Liver (tissue), 9 donors: ENCODE results near the gene TLR4. TPM values are rescaled to one million over a fixed set of nuclear protein-coding genes. Genes with fewer than 3 reads are reported as not detected.

Source experiments
- DNase-seq: peaks from one replicate; pipeline ENCODE4 v3.0.0-alpha.2; 2017; ENCODE audit warnings: low spot score
- H3K27ac ChIP-seq, 2 donors: one replicate each; pipeline ENCODE4 v1.7.0; 2013; ENCODE audit warnings: inconsistent platforms in 2 of 2, low read length in 2 of 2, control low read depth in 1 of 2, low read depth in 1 of 2, mild to moderate bottlenecking in 1 of 2
- H3K27me3 ChIP-seq, 4 donors: one replicate each; pipeline versions ENCODE4 v1.6.1 to v1.7.0; 2013; ENCODE audit warnings: low read length in 3 of 4, inconsistent platforms in 1 of 4, mild to moderate bottlenecking in 1 of 4, moderate library complexity in 1 of 4; ENCODE audit not compliant: control insufficient read depth in 4 of 4, insufficient read depth in 4 of 4
- H3K36me3 ChIP-seq, 4 donors: one replicate each; pipeline versions ENCODE4 v1.6.1 to v1.7.0; 2013; ENCODE audit warnings: low read length in 3 of 4, mild to moderate bottlenecking in 3 of 4, low read depth in 1 of 4, moderate library complexity in 1 of 4; ENCODE audit not compliant: control insufficient read depth in 4 of 4, insufficient read depth in 3 of 4
- H3K4me1 ChIP-seq, 4 donors: one replicate each; pipeline versions ENCODE4 v1.6.1 to v1.7.0; 2013; ENCODE audit warnings: low read length in 3 of 4, mild to moderate bottlenecking in 3 of 4, moderate library complexity in 1 of 4; ENCODE audit not compliant: control insufficient read depth in 4 of 4, insufficient read depth in 4 of 4
- H3K4me3 ChIP-seq, 3 donors: one replicate each; pipeline versions ENCODE4 v1.6.1 to v1.7.0; 2013; ENCODE audit warnings: low read length in 3 of 3, control low read depth in 1 of 3, low read depth in 1 of 3, mild to moderate bottlenecking in 1 of 3
- H3K9ac ChIP-seq, 2 donors: one replicate each; pipeline ENCODE4 v1.7.0; 2013; ENCODE audit warnings: low read length in 2 of 2, mild to moderate bottlenecking in 2 of 2, moderate library complexity in 2 of 2, control low read depth in 1 of 2, low read depth in 1 of 2
- H3K9me3 ChIP-seq, 4 donors: one replicate each; pipeline versions ENCODE4 v1.6.1 to v1.7.0; 2013; ENCODE audit warnings: low read length in 3 of 4; ENCODE audit not compliant: control insufficient read depth in 4 of 4
- JUND ChIP-seq, 2 donors: IDR thresholded peaks; 2 replicates each; pipeline ENCODE4 v1.6.1; 2016; ENCODE audit warnings: antibody characterized with exemption in 2 of 2
- NR2F2 ChIP-seq: IDR thresholded peaks from 2 replicates; pipeline ENCODE4 v1.6.1; 2016; ENCODE audit warnings: antibody characterized with exemption
- RAD21 ChIP-seq, 2 donors: IDR thresholded peaks; 2 replicates each; pipeline ENCODE4 v1.6.1; 2016; ENCODE audit warnings: antibody characterized with exemption in 2 of 2, mild to moderate bottlenecking in 2 of 2
- RXRA ChIP-seq, 2 donors: IDR thresholded peaks; 2 replicates each; pipeline ENCODE4 v1.6.1; 2017 to 2018; ENCODE audit warnings: antibody characterized with exemption in 2 of 2, mild to moderate bottlenecking in 1 of 2
- WGBS: extraction: QIAGEN DNeasy Blood & Tissue Kit; methylation state at CpG from one replicate; pipeline ENCODE4 v1.1.7; 2013; 5-methylcytosine and 5-hydroxymethylcytosine counted together
- polyA plus RNA-seq, 2 donors: library from polyadenylated mRNA; stranded (reverse) in 1 of 2; unstranded in 1 of 2; fragments of 200-250 nt in 1 of 2; fragments of >200 nt in 1 of 2; fragmentation: Nextera tagmentation in 1 of 2; extraction: Ambion mirVana in 1 of 2; gene quantifications; one replicate each; pipeline versions ENCODE4 v1.2.1 to v1.2.3, GENCODE V29; 2013 to 2015
- total RNA-seq, 2 donors: library from RNA; depleted of rRNA; stranded (reverse); fragments of >200 nt; gene quantifications; one replicate each; pipeline ENCODE4 v1.2.3, GENCODE V29; 2014
- TF ChIP-seq, protein P1 (sequence below): fragments of 150-350 bp; IDR thresholded peaks from 2 replicates; pipeline ENCODE4 v1.5.1; 2017; ENCODE audit warnings: improper control_type of control experiment, low read depth, low read length; ENCODE audit not compliant: missing input control
- TF ChIP-seq, protein P2 (sequence below): IDR thresholded peaks from 2 replicates; pipeline ENCODE4 v1.6.1; 2016; ENCODE audit warnings: antibody characterized with exemption, mild to moderate bottlenecking
- TF ChIP-seq, protein P3 (sequence below): IDR thresholded peaks from 2 replicates; pipeline ENCODE4 v1.6.1; 2016; ENCODE audit warnings: antibody characterized with exemption
- donor health status: healthy.
- donor health status: healthy.
- donor health status: healthy.
- donor health status: healthy.
- donor health status: healthy.

Gene TLR4
- total and polyA plus RNA-seq, 4 donors, result 5.4 to 23.3 (median 10.0) TPM

DNA sequence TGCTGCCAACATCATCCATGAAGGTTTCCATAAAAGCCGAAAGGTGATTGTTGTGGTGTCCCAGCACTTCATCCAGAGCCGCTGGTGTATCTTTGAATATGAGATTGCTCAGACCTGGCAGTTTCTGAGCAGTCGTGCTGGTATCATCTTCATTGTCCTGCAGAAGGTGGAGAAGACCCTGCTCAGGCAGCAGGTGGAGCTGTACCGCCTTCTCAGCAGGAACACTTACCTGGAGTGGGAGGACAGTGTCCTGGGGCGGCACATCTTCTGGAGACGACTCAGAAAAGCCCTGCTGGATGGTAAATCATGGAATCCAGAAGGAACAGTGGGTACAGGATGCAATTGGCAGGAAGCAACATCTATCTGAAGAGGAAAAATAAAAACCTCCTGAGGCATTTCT, 10.1 kb downstream of the TLR4 start:
- Histone ChIP-seq H3K4me1 (no peaks in the 10 kb centered on the region), H3K36me3 (peaks cover 0 to 6% (median 1%) of the 10 kb centered on the region in 4 donors), H3K27me3 (no peaks in the 10 kb centered on the region), H3K9ac (no peak overlapping the region), H3K9me3 (no peaks in the 10 kb centered on the region), H3K4me3 (no peak overlapping the region), H3K27ac (no peak overlapping the region)
- TF ChIP-seq JUND (IDR thresholded peaks at IDR 0.05) (no peak), RAD21 (IDR thresholded peaks at IDR 0.05) (peak; percentile 45 to 63), NR2F2 (no peak)
- TF ChIP-seq, protein P1, sequence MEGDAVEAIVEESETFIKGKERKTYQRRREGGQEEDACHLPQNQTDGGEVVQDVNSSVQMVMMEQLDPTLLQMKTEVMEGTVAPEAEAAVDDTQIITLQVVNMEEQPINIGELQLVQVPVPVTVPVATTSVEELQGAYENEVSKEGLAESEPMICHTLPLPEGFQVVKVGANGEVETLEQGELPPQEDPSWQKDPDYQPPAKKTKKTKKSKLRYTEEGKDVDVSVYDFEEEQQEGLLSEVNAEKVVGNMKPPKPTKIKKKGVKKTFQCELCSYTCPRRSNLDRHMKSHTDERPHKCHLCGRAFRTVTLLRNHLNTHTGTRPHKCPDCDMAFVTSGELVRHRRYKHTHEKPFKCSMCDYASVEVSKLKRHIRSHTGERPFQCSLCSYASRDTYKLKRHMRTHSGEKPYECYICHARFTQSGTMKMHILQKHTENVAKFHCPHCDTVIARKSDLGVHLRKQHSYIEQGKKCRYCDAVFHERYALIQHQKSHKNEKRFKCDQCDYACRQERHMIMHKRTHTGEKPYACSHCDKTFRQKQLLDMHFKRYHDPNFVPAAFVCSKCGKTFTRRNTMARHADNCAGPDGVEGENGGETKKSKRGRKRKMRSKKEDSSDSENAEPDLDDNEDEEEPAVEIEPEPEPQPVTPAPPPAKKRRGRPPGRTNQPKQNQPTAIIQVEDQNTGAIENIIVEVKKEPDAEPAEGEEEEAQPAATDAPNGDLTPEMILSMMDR, result peak; percentile 7
- WGBS, result 76% methylated on average over 6 of the region's 6 CpGs
- no peak for DNase-seq

DNA sequence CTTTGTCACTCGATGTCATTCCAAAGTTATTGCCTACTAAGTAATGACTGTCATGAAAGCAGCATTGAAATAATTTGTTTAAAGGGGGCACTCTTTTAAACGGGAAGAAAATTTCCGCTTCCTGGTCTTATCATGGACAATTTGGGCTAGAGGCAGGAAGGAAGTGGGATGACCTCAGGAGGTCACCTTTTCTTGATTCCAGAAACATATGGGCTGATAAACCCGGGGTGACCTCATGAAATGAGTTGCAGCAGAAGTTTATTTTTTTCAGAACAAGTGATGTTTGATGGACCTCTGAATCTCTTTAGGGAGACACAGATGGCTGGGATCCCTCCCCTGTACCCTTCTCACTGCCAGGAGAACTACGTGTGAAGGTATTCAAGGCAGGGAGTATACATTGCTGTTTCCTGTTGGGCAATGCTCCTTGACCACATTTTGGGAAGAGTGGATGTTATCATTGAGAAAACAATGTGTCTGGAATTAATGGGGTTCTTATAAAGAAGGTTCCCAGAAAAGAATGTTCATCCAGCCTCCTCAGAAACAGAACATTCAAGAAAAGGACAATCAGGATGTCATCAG, 11.3 kb downstream of the TLR4 start:
- no peak overlapping the region for H3K4me3 ChIP-seq
- 56% methylated on average over 5 of the region's 5 CpGs for WGBS

DNA sequence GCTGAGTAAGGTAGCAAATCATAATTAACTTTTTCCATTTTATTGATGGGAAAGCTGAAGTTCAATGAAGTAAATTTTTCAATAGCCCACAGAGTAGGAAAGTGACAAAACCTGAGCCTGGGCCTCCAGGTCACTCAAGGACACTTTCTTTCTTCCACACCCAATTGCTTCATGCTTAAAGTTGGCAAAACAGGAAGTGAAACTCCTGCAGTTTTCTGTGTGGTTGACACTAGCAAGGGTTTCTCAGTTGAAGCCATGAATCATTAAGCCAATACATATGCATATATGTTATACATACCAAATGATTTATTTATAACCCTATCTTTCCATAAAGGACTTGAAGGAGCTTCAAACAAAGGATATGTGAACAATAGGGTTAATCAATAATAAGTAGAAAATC, 13.9 kb downstream of the TLR4 start:
- TF ChIP-seq, protein P2, sequence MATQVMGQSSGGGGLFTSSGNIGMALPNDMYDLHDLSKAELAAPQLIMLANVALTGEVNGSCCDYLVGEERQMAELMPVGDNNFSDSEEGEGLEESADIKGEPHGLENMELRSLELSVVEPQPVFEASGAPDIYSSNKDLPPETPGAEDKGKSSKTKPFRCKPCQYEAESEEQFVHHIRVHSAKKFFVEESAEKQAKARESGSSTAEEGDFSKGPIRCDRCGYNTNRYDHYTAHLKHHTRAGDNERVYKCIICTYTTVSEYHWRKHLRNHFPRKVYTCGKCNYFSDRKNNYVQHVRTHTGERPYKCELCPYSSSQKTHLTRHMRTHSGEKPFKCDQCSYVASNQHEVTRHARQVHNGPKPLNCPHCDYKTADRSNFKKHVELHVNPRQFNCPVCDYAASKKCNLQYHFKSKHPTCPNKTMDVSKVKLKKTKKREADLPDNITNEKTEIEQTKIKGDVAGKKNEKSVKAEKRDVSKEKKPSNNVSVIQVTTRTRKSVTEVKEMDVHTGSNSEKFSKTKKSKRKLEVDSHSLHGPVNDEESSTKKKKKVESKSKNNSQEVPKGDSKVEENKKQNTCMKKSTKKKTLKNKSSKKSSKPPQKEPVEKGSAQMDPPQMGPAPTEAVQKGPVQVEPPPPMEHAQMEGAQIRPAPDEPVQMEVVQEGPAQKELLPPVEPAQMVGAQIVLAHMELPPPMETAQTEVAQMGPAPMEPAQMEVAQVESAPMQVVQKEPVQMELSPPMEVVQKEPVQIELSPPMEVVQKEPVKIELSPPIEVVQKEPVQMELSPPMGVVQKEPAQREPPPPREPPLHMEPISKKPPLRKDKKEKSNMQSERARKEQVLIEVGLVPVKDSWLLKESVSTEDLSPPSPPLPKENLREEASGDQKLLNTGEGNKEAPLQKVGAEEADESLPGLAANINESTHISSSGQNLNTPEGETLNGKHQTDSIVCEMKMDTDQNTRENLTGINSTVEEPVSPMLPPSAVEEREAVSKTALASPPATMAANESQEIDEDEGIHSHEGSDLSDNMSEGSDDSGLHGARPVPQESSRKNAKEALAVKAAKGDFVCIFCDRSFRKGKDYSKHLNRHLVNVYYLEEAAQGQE, result no peak
- TF ChIP-seq RXRA (IDR thresholded peaks at IDR 0.05), result peak in 1 of 2 donors; percentile 8
- Histone ChIP-seq H3K4me1 (peaks cover 3 to 19% (median 17%) of the 10 kb centered on the region in 4 donors), H3K9ac (no peak overlapping the region), H3K9me3 (no peaks in the 10 kb centered on the region), H3K27me3 (no peaks in the 10 kb centered on the region), H3K4me3 (no peak overlapping the region), H3K27ac (no peak overlapping the region), H3K36me3 (peaks cover 0 to 2% (median 0%) of the 10 kb centered on the region in 4 donors)
- no peak for DNase-seq

More for the DNA sequence above, 11.3 kb downstream of the TLR4 start:
- no peak overlapping the region for H3K27ac ChIP-seq
- no peak overlapping the region for H3K9ac ChIP-seq
- peak; percentile 90 for TF ChIP-seq NR2F2
- TF ChIP-seq, protein P3, sequence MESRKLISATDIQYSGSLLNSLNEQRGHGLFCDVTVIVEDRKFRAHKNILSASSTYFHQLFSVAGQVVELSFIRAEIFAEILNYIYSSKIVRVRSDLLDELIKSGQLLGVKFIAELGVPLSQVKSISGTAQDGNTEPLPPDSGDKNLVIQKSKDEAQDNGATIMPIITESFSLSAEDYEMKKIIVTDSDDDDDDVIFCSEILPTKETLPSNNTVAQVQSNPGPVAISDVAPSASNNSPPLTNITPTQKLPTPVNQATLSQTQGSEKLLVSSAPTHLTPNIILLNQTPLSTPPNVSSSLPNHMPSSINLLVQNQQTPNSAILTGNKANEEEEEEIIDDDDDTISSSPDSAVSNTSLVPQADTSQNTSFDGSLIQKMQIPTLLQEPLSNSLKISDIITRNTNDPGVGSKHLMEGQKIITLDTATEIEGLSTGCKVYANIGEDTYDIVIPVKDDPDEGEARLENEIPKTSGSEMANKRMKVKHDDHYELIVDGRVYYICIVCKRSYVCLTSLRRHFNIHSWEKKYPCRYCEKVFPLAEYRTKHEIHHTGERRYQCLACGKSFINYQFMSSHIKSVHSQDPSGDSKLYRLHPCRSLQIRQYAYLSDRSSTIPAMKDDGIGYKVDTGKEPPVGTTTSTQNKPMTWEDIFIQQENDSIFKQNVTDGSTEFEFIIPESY, result no peak
- peaks cover 0 to 10% (median 8%) of the 10 kb centered on the region in 4 donors for H3K4me1 ChIP-seq
- peaks cover 0 to 6% (median 1%) of the 10 kb centered on the region in 4 donors for H3K36me3 ChIP-seq
- H3K9me3 ChIP-seq, result no peaks in the 10 kb centered on the region
- DNase-seq, result no peak
- no peaks in the 10 kb centered on the region for H3K27me3 ChIP-seq
